Ascending aorta (tissue), 2 donors: Measurements from ENCODE around the gene KLHL36. TPM values are rescaled to one million over a fixed set of nuclear protein-coding genes. Genes with fewer than 3 reads are reported as not detected.

Experiments used
- DNase-seq, 2 donors: peaks; one replicate each; pipeline ENCODE4 v3.0.0-alpha.2; 2019; ENCODE audit warnings: low spot score in 2 of 2
- H3K27ac ChIP-seq, 2 donors: fragments of 200-600 bp; sonication (generic); one replicate each; pipeline ENCODE4 v1.5.1; 2016 to 2017; ENCODE audit warnings: mild to moderate bottlenecking in 1 of 2
- H3K27me3 ChIP-seq: fragments of 200-600 bp; sonication (generic); one replicate; pipeline ENCODE4 v1.5.1; 2017
- H3K36me3 ChIP-seq, 2 donors: fragments of 200-600 bp; sonication (generic); one replicate each; pipeline ENCODE4 v1.5.1; 2016
- H3K4me1 ChIP-seq, 2 donors: fragments of 200-600 bp; sonication (generic); one replicate each; pipeline ENCODE4 v1.5.1; 2016 to 2017; ENCODE audit warnings: mild to moderate bottlenecking in 1 of 2
- H3K4me3 ChIP-seq, 2 donors: fragments of 200-600 bp; sonication (generic); one replicate each; pipeline ENCODE4 v1.5.1; 2016 to 2017; ENCODE audit warnings: mild to moderate bottlenecking in 1 of 2
- H3K9me3 ChIP-seq, 2 donors: fragments of 200-600 bp; sonication (generic); one replicate each; pipeline ENCODE4 v1.5.1; 2016
- intact Hi-C: fragments of 100-400 bp; cut with DNase I; formaldehyde crosslinking; loops from one replicate; pipeline ENCODE4 v1.15.1; 2023
- total RNA-seq: library from RNA; depleted of rRNA; stranded (reverse); fragments of >200 nt; gene quantifications from one replicate; pipeline ENCODE4 v1.1.0, GENCODE V29; 2016
- TF ChIP-seq, protein P1 (sequence below), 3 experiments: fragments of 200-600 bp in 2 of 3; fragments of 450-650 bp in 1 of 3; sonication (generic) in 2 of 3; IDR thresholded peaks; one replicate each; pipeline ENCODE4 v1.5.1; 2016 to 2019; ENCODE audit warnings: antibody characterized with exemption in 3 of 3, mild to moderate bottlenecking in 1 of 3, moderate library complexity in 1 of 3

KLHL36 gene
- total RNA-seq, result 65.1 TPM

DNA sequence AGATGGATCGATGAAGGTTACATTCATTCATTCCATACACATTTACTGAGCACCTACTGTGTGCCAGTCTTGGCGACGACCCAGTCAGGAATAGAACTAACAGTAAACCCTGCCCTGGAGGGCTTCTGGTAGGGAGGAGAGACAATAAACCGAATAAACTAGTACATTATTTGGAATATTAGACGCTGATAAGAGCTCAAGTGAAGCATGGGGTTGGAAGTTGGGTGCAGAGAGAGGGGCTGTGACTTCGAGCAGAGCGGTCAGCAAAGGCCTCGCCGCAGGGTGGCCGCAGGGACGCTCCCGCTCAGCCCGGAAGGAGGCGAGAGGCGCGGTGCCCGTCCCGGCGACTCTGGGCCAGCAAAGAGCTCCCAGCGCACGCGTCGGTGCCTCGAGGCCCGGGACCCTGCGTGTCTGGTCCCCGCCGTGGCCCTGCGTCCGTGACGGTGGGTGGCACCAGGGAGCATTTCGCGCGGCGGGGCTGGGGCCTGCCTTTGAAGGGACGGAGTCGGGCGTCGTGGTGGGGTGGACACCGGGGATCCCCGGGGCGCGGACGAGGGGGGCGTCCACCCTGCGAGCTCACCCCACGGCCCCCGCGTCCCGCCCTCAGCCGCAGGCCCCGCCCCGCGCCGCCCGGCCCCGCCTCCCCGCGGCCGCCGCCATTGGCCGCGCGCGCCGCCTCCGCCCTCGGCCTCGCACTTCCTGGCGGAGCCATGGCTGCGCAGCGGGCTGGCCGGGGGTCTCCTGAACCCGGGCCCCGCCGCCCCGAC is at the start of gene KLHL36:
Gene KLHL36 (plus strand): TSS at position 684 of the 767 bp plus-strand sequence. CDS start 2,357 bp downstream, outside the sequence.
- intact Hi-C loops, result loop anchor here (2.0 kb wide), 1 partner anchor 79 kb away; no protein-coding TSS in a partner anchor
- no peaks in the 10 kb centered on the region for H3K9me3 ChIP-seq
- peak in 1 of 2 donors; percentile 81 for DNase-seq
- TF ChIP-seq, protein P1, sequence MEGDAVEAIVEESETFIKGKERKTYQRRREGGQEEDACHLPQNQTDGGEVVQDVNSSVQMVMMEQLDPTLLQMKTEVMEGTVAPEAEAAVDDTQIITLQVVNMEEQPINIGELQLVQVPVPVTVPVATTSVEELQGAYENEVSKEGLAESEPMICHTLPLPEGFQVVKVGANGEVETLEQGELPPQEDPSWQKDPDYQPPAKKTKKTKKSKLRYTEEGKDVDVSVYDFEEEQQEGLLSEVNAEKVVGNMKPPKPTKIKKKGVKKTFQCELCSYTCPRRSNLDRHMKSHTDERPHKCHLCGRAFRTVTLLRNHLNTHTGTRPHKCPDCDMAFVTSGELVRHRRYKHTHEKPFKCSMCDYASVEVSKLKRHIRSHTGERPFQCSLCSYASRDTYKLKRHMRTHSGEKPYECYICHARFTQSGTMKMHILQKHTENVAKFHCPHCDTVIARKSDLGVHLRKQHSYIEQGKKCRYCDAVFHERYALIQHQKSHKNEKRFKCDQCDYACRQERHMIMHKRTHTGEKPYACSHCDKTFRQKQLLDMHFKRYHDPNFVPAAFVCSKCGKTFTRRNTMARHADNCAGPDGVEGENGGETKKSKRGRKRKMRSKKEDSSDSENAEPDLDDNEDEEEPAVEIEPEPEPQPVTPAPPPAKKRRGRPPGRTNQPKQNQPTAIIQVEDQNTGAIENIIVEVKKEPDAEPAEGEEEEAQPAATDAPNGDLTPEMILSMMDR (IDR thresholded peaks at IDR 0.05), result peak in 1 of 3 experiments; percentile 16
- H3K27me3 ChIP-seq, result no peaks in the 10 kb centered on the region
- H3K4me3 ChIP-seq, result peak within 1 kb of the TSS; percentile 71 to 78
- H3K27ac ChIP-seq, result peak within 1 kb of the TSS; percentile 75 to 83
- peaks cover 10 to 22% of the 10 kb centered on the region in 2 donors for H3K36me3 ChIP-seq
- peaks cover 5 to 23% of the 10 kb centered on the region in 2 donors for H3K4me1 ChIP-seq

DNA sequence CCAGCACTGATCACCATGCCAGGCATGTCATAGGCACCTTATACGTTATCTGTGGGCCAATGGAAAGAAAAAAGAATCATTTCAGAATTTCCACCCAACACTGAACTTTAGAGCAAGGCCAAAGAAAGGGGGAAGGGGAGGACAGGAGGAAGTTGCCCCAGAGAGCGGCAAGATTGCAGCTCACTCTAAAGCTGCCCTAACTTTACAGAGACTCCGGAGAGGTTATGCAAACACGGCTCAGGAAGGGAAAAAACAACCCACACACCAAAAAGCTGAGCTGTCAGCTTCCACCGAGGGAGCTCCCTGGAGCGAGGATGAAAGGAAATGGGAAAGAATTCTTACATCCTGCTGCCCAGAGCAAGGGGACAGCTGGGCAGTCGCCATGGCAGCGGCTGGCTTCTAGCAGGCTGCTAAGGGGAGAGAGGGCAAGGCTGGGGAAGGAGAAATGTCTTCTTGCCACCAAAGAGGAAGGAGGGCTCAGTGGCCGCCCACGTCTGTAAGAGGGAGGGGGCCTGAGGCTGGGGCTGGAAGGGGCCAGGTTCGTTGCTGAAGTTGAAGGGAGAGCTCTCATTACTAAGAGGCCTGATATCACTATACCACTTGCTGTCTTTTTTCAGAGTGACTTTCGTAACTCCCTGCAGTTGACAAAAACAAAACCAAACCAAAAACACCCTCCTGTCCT is 48.6 kb upstream of the KLHL36 start:
- Histone ChIP-seq H3K27ac (peak overlapping the region; percentile 74 to 77), H3K9me3 (no peaks in the 10 kb centered on the region), H3K4me3 (peak overlapping the region in 1 of 2 donors; percentile 44), H3K27me3 (no peaks in the 10 kb centered on the region), H3K4me1 (peaks cover 6 to 24% of the 10 kb centered on the region in 2 donors), H3K36me3 (no peaks in the 10 kb centered on the region)
- intact Hi-C loops, result no loop called here
- peak in 1 of 2 donors; percentile 75 for DNase-seq
- TF ChIP-seq, protein P1 (IDR thresholded peaks at IDR 0.05), result no peak

DNA sequence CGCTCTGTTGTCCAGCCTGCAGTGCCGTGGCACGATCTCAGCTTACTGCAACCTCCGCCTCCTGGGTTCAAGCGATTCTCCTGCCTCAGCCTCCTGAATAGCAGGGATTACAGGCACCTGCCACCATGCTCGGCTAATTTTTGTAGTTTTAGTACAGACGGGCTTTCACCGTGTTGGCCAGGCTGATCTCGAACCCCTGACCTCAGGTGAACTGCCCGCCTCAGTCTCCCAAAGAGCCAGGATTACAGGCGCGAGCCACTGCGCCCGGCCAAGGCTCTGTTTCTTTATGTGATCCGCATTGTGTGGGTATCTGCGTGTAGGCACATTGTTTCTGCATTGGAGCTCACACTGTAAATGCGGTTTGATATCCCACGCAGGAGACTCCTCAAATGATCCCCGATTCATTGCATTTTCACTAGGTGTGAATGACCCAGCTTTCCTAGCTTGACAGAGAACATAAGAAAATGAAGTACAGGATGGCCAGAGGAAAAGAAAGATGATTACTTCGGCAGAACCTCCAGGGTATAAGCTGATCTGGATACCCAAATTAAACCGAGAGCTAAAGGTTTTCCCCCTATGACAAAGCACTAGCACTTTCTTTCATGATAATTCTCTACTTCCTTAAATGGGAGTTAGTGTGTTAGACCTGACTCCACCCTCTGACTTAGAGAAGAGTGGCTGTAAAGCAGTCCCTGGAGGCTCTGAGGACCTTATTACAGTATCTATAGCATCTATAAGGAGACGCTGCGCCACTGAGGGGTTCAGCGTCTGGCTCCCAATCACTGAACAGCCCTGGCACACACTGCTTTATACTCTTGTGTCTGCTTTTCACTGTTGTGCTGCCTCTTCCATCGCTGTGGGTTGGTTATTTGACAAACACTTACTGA is 47.7 kb upstream of the KLHL36 start:
- Histone ChIP-seq H3K4me3 (peak overlapping the region in 1 of 2 donors; percentile 44), H3K36me3 (no peaks in the 10 kb centered on the region), H3K27me3 (no peaks in the 10 kb centered on the region), H3K9me3 (no peaks in the 10 kb centered on the region), H3K27ac (peak overlapping the region; percentile 74 to 77), H3K4me1 (peaks cover 6 to 24% of the 10 kb centered on the region in 2 donors)
- TF ChIP-seq, protein P1 (IDR thresholded peaks at IDR 0.05), result no peak
- no peak for DNase-seq
- intact Hi-C loops, result no loop called here

DNA sequence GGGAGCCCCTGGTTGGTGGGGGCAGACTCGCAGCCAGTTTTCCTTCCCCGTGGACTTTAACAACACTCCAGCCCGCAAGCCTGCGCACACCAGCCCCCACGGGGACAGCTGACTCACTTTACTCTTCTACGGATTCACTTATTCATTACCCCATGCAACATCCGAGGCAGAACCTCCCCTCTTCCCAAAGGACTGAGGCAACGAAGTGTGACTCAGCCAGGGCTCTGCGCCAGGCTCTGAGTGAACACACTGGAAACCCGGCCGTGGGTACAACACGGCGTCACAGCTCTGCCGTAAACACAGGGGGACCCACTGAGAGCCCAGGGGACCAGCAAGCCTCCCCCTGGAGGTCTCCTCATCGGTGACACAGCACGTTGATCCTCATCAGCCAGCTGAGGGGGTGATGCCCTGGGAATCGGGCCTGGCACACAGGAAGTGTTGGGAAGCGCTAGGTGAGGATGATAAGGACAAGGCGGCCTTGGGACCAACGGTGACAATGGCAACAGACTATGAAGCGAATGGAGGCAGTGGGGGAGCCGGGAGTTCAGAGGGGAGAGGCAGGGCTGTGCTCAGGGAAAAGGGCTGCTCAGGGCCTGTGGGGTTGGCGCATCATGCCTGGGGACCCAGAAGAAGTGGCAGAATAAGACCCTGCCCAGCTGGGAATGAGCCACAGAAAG is 45.0 kb upstream of the KLHL36 start:
- Histone ChIP-seq H3K27ac (peak overlapping the region; percentile 63 to 64), H3K36me3 (no peaks in the 10 kb centered on the region)

More for the DNA sequence above, 45.0 kb upstream of the KLHL36 start:
- TF ChIP-seq, protein P1 (IDR thresholded peaks at IDR 0.05), result no peak
- Histone ChIP-seq H3K9me3 (no peaks in the 10 kb centered on the region), H3K4me3 (peak overlapping the region in 1 of 2 donors; percentile 36), H3K27me3 (no peaks in the 10 kb centered on the region), H3K4me1 (peaks cover 6 to 24% of the 10 kb centered on the region in 2 donors)
- DNase-seq, result peak; percentile 89 to 97
- intact Hi-C loops, result loop anchor here (1.0 kb wide), 2 partner anchors 15 to 71 kb away; partner anchors contain the start of gene COTL1
